Left kidney (tissue), 2 donors: Measurements from ENCODE around the gene SLX1A. TPM values are rescaled to one million over a fixed set of nuclear protein-coding genes. Genes with fewer than 3 reads are reported as not detected.
"Not testable (repeated sequence)": the region's sequence is repeated elsewhere in the genome, so short reads cannot be mapped to it uniquely, and the experiment has no call there.

Source experiments
- DNase-seq: peaks from one replicate; pipeline ENCODE4 v3.0.0-alpha.2; 2013
- polyA plus RNA-seq: library from polyadenylated mRNA; unstranded; fragments of 120-200 nt; gene quantifications from one replicate; pipeline ENCODE4 v1.2.1, GENCODE V29; 2013; ENCODE audit not compliant: insufficient read length

Gene SLX1A
- polyA plus RNA-seq, 1 donor = 30.7 TPM

- not testable (repeated sequence) for DNase-seq
Observed at GRCh38 chr16:30211414-30211813, 17.7 kb downstream of the SLX1A start.

GRCh38 chr16:30217082-30217481 is 23.4 kb downstream of the SLX1A start:
- not testable (repeated sequence) for DNase-seq

Other genes starting within 250 kb of the SLX1A start
- gene TMEM219, start 231.8 kb upstream of the SLX1A start, polyA plus RNA-seq = 93.1 TPM
- 45.3 TPM for gene TAOK2, start 220.0 kb upstream of the SLX1A start, polyA plus RNA-seq
- 17.0 TPM for gene HIRIP3, start 198.3 kb upstream of the SLX1A start, polyA plus RNA-seq
- 46.2 TPM for gene INO80E, start 197.6 kb upstream of the SLX1A start, polyA plus RNA-seq
- 3.0 TPM for gene DOC2A, start 182.8 kb upstream of the SLX1A start, polyA plus RNA-seq
- not detected for gene C16orf92, start 170.7 kb upstream of the SLX1A start, polyA plus RNA-seq
- 1.2 TPM for gene TLCD3B, start 162.6 kb upstream of the SLX1A start, polyA plus RNA-seq
- 449 TPM for gene ALDOA, start 128.1 kb upstream of the SLX1A start, polyA plus RNA-seq
- gene PPP4C, start 117.9 kb upstream of the SLX1A start, polyA plus RNA-seq = 82.7 TPM
- gene TBX6, start 102.0 kb upstream of the SLX1A start, polyA plus RNA-seq = 1.1 TPM
- gene YPEL3, start 97.7 kb upstream of the SLX1A start, polyA plus RNA-seq = 43.1 TPM
- gene GDPD3, start 80.3 kb upstream of the SLX1A start, polyA plus RNA-seq = 13.6 TPM
- gene MAPK3, start 70.7 kb upstream of the SLX1A start, polyA plus RNA-seq = 73.6 TPM
- 7.3 TPM for gene CORO1A, start 10.3 kb upstream of the SLX1A start, polyA plus RNA-seq
- 23.4 TPM for gene BOLA2B, start 209 bp upstream of the SLX1A start, polyA plus RNA-seq
- 15.8 TPM for gene SULT1A3, start 5.4 kb downstream of the SLX1A start, polyA plus RNA-seq
- 27.9 TPM for gene NPIPB13, start 54.6 kb downstream of the SLX1A start, polyA plus RNA-seq
- 53.5 TPM for gene CD2BP2, start 161.4 kb downstream of the SLX1A start, polyA plus RNA-seq
- 35.5 TPM for gene TBC1D10B, start 176.6 kb downstream of the SLX1A start, polyA plus RNA-seq
- 0.63 TPM for gene MYL11, start 180.9 kb downstream of the SLX1A start, polyA plus RNA-seq
- gene SEPTIN1, start 188.7 kb downstream of the SLX1A start, polyA plus RNA-seq = 1.8 TPM
- 12.4 TPM for gene ZNF48, start 201.5 kb downstream of the SLX1A start, polyA plus RNA-seq
- 4.5 TPM for gene ZNF771, start 213.7 kb downstream of the SLX1A start, polyA plus RNA-seq
- 43.9 TPM for gene DCTPP1, start 236.2 kb downstream of the SLX1A start, polyA plus RNA-seq